BE2C (cell line): ENCODE results near the gene AXDND1.

Experiments used
- DNase-seq: peaks from one replicate; pipeline ENCODE4 v3.0.0-alpha.2; 2020
- H3K27me3 ChIP-seq: fragments of 250-450 bp; sonication (Bioruptor Pico); 2 replicates; pipeline ENCODE4 v1.5.1; 2020; ENCODE audit warnings: mild to moderate bottlenecking
- H3K36me3 ChIP-seq: fragments of 250-450 bp; sonication (Bioruptor Pico); 2 replicates; pipeline ENCODE4 v1.5.1; 2020; ENCODE audit warnings: mild to moderate bottlenecking
- H3K4me1 ChIP-seq: fragments of 250-450 bp; sonication (Bioruptor Pico); 2 replicates; pipeline ENCODE4 v1.5.1; 2020
- H3K4me3 ChIP-seq: 2 replicates; pipeline ENCODE4 v1.5.1; 2011; ENCODE audit warnings: low read depth, low read length
- H3K9me3 ChIP-seq: fragments of 250-450 bp; sonication (Bioruptor Pico); 2 replicates; pipeline ENCODE4 v1.5.1; 2020
- TF ChIP-seq, protein P1 (sequence below): IDR thresholded peaks from 2 replicates; pipeline ENCODE4 v1.5.1; 2012; ENCODE audit warnings: mild to moderate bottlenecking, low read depth, low read length

AXDND1 gene

DNA sequence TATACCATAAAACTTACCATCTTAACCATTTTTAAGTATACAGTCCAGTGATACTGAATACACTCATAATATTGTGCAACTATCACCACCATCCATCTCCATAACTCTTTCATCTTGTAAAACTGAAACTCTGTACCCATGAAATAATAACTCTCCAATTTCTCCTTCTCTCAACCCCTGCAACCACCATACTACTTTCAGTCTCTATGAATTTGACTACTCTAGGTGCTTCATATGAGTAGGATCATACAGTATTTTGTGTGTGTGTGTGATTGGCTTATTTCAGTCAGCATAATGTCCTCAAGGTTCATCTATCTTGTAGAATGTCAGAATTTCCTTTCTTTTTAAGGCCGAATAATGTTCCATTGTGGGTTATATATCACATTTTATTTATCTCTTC, 192.3 kb downstream of the AXDND1 start:
- no peaks in the 10 kb centered on the region for H3K36me3 ChIP-seq
- no peaks in the 10 kb centered on the region for H3K9me3 ChIP-seq
- H3K27me3 ChIP-seq, result no peaks in the 10 kb centered on the region
- TF ChIP-seq, protein P1, sequence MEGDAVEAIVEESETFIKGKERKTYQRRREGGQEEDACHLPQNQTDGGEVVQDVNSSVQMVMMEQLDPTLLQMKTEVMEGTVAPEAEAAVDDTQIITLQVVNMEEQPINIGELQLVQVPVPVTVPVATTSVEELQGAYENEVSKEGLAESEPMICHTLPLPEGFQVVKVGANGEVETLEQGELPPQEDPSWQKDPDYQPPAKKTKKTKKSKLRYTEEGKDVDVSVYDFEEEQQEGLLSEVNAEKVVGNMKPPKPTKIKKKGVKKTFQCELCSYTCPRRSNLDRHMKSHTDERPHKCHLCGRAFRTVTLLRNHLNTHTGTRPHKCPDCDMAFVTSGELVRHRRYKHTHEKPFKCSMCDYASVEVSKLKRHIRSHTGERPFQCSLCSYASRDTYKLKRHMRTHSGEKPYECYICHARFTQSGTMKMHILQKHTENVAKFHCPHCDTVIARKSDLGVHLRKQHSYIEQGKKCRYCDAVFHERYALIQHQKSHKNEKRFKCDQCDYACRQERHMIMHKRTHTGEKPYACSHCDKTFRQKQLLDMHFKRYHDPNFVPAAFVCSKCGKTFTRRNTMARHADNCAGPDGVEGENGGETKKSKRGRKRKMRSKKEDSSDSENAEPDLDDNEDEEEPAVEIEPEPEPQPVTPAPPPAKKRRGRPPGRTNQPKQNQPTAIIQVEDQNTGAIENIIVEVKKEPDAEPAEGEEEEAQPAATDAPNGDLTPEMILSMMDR, result no peak
- DNase-seq, result no peak
- H3K4me1 ChIP-seq, result no peaks in the 10 kb centered on the region
- no peak overlapping the region for H3K4me3 ChIP-seq

- Histone ChIP-seq H3K4me3 (no peak within 1 kb of the TSS), H3K9me3 (no peaks in the 10 kb centered on the region), H3K27me3 (peaks cover 73% of the 10 kb centered on the region), H3K4me1 (no peaks in the 10 kb centered on the region), H3K36me3 (no peaks in the 10 kb centered on the region)
- TF ChIP-seq, protein P1, result no peak
- DNase-seq, result no peak
Observed at GRCh38 chr1:179575497-179576314, 209.9 kb downstream of the AXDND1 start, which contains the start of gene NPHS2. Gene NPHS2, minus strand, starts transcription at chr1:179575948. Its CDS starts 84 bp downstream, at chr1:179575864.

GRCh38 chr1:179576509-179576908, 210.7 kb downstream of the AXDND1 start:
- H3K9me3 ChIP-seq, result no peaks in the 10 kb centered on the region
- TF ChIP-seq, protein P1, result no peak
- H3K4me3 ChIP-seq, result no peak overlapping the region
- H3K36me3 ChIP-seq, result no peaks in the 10 kb centered on the region
- peaks cover 65% of the 10 kb centered on the region for H3K27me3 ChIP-seq
- DNase-seq, result no peak
- no peaks in the 10 kb centered on the region for H3K4me1 ChIP-seq

DNA sequence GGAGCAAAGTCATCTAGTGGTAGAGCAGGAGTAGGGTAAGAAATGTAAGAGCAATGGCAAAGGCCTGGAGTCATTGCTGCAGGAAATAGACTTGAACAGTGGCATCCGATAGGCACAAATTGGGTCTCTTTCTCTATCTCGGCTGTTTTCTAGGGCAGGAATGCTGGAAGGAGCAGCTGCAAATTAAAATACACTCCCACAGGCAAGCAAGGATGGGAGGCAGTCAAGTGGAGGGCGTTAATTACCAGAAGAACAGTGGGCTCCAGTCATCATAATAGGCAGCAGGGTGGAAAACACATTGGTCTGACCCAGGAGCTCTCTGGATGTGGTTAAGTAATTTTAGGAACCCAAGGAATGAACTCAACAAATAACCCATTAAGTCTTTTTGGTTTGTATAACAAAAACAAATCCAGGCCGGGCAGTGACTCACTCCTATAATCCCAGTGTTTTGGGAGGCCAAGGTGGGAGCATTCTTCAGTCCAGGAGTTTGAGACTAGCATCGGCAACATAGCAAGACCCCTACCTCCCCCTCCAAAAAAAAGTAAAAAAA, 218.1 kb downstream of the AXDND1 start:
- no peak for DNase-seq
- TF ChIP-seq, protein P1, result no peak
- H3K36me3 ChIP-seq, result no peaks in the 10 kb centered on the region
- no peaks in the 10 kb centered on the region for H3K4me1 ChIP-seq
- no peak overlapping the region for H3K4me3 ChIP-seq
- no peaks in the 10 kb centered on the region for H3K9me3 ChIP-seq
- peaks cover 26% of the 10 kb centered on the region for H3K27me3 ChIP-seq

DNA sequence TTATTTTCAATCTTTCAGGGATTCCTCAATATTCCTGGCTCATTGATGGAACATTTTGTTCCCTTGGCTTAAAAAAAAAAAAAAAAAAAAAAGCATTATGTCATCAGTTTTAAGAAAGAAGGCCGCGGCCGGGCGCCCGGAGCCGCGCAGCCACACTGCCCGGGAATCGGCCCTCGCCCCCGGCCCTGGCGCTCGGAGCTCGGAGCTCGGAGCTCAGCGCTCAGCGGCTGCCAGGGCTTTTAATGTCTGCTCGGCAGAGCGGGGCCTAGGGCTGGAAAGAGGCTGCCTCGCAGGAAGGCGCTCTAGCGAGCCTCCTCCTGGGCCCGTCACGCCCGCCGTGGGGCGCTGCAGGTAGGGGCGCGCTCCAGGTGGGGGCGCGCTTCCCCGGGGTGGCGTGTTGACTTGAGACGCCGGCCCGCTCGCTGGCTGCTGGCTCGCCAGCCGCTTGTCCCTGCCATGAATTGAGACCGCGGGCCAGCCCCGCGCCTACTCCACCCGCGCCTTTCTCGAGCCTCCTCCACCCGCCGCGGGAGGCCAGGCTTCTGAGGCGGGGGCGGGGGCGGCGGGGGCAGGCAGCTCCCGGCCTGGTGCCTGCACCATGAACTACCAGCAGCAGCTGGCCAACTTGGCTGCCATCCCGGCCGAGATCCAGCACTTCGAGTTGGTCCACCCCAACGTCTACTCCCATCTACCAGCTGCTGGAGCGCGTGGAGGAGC, 220.5 kb downstream of the AXDND1 start:
- TF ChIP-seq, protein P1, result peak; percentile 72
- Histone ChIP-seq H3K9me3 (no peaks in the 10 kb centered on the region), H3K27me3 (peaks cover 22% of the 10 kb centered on the region), H3K4me1 (no peaks in the 10 kb centered on the region), H3K4me3 (peak overlapping the region; percentile 56), H3K36me3 (no peaks in the 10 kb centered on the region)
- peak; percentile 82 for DNase-seq

DNA sequence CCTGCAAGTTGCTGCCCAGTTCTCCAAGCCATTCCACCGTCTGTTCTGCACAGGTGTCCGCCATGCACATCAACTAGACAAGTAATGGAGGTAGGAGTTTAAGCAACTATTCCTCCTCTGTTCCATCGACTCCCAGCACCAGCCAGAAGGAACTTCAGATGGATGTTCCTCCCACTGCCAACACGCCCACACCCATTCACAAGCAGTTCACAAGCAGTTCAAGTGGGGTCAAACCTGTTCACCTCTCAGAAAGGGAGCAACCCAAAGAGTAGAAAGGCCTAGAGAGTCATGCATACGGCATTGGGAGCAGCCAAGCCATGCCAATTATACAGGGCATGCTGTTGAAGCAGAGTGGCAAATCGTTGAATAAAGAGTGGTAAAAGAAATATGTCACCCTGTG, 221.6 kb downstream of the AXDND1 start:
- Histone ChIP-seq H3K27me3 (peaks cover 26% of the 10 kb centered on the region), H3K36me3 (no peaks in the 10 kb centered on the region), H3K4me3 (no peak overlapping the region), H3K4me1 (no peaks in the 10 kb centered on the region), H3K9me3 (no peaks in the 10 kb centered on the region)
- DNase-seq, result no peak
- TF ChIP-seq, protein P1, result no peak
